ENCODE measurements around the gene CAMTA2. TPM values are rescaled to one million over a fixed set of nuclear protein-coding genes. Genes with fewer than 3 reads are reported as not detected.

The CAMTA2 gene
- total and polyA plus RNA-seq, 9 of the 15 experiments (the other 6 are each of a cell fraction or from before 2014, with no cell fraction given): 0.24 to 25.1 (median 6.3) TPM

GRCh38 chr17:4969047-4969550 lies 18.4 kb downstream of the CAMTA2 start (continued):
- TF ChIP-seq ZNF316 (IDR thresholded peaks at IDR 0.05) (no peak), WHSC1 (IDR thresholded peaks at IDR 0.05; ENCODE audit: low read length) (no peak), ZNF707 (CRISPR knock-in tag; conservative IDR thresholded peaks at IDR 0.05) (no peak), THRAP3 (IDR thresholded peaks at IDR 0.05; ENCODE audit: borderline replicate concordance) (no peak), TAF15 (IDR thresholded peaks at IDR 0.05; ENCODE audit: low read depth, low read length) (no peak), ZNF668 (CRISPR knock-in tag; IDR thresholded peaks at IDR 0.05) (no peak), ZNF253 (CRISPR knock-in tag; conservative IDR thresholded peaks at IDR 0.05) (no peak), ATF1 (CRISPR knock-in tag; IDR thresholded peaks at IDR 0.05) (no peak), ATF1 (tag; IDR thresholded peaks at IDR 0.05) (no peak), BCOR (IDR thresholded peaks at IDR 0.05) (no peak), NFYB (IDR thresholded peaks at IDR 0.05; ENCODE audit: extremely low read depth, insufficient read length) (no peak), ZFP1 (CRISPR knock-in tag; IDR thresholded peaks at IDR 0.05) (no peak), SNRNP70 (optimal IDR thresholded peaks at IDR 0.05; ENCODE audit: low read depth, low read length) (no peak), SMARCB1 (IDR thresholded peaks at IDR 0.05; ENCODE audit: insufficient read length, low read depth) (no peak), ARID4B (CRISPR knock-in tag; IDR thresholded peaks at IDR 0.05) (no peak), TCF15 (CRISPR knock-in tag; IDR thresholded peaks at IDR 0.05) (no peak), SMARCC2 (IDR thresholded peaks at IDR 0.05; ENCODE audit: low read depth) (no peak), PRDM10 (IDR thresholded peaks at IDR 0.05; ENCODE audit: partially characterized antibody) (no peak), PTRF (tag; IDR thresholded peaks at IDR 0.05) (no peak), CTBP1 (IDR thresholded peaks at IDR 0.05; ENCODE audit: borderline replicate concordance) (no peak), KLF16 (IDR thresholded peaks at IDR 0.05) (no peak), LEF1 (IDR thresholded peaks at IDR 0.05) (no peak), EGR1 (conservative IDR thresholded peaks at IDR 0.05) (no peak)
